ENCODE results near the gene GJB3. TPM values are rescaled to one million over a fixed set of nuclear protein-coding genes. Genes with fewer than 3 reads are reported as not detected.

Gene GJB3
- total and polyA plus RNA-seq, 2 of the 13 experiments (the other 11 are each of a cell fraction or from before 2014, with no cell fraction given) = not detected

GRCh38 chr1:34754964-34755637, 25.9 kb upstream of the GJB3 start, which contains the start of gene GJB5:
GJB5 (plus strand) TSS chr1:34755047; CDS start chr1:34757331, 2,284 bp downstream.
- peaks cover 1 to 44% of the 10 kb centered on the region in 2 experiments; a peak in 3 of 5 replicates for H3K27me3 ChIP-seq (ENCODE audit: control insufficient read depth in 1 of 2, insufficient read depth in 2 of 2, low read length in 2 of 2)
- H3K79me2 ChIP-seq (ENCODE audit: insufficient read depth, low read length) = no peaks in the 10 kb centered on the region
- no peak within 1 kb of the TSS for H3K4me2 ChIP-seq (ENCODE audit: low read depth, low read length)
- H3K4me3 ChIP-seq (replicated peaks in 1 of 3; ENCODE audit: insufficient read depth in 1 of 3, low read depth in 2 of 3, low read length in 3 of 3) = no peak within 1 kb of the TSS
- H4K20me1 ChIP-seq (ENCODE audit: insufficient read depth, low read length) = no peaks in the 10 kb centered on the region
- H3K27ac ChIP-seq (ENCODE audit: extremely low read length, insufficient read depth, low read length) = no peak within 1 kb of the TSS
- no peak within 1 kb of the TSS for H3K9ac ChIP-seq (ENCODE audit: insufficient read depth, low read depth, low read length)
- H3K9me3 ChIP-seq (ENCODE audit: low read length) = no peaks in the 10 kb centered on the region
- in situ Hi-C loops (cut with HindIII; ENCODE audit: extremely low pct_ligation_motif_present, low pct_unique_long_range_greater_than_20kb) = no loop called here
- ChIA-PET POLR2A (no interaction called here), CTCF (ENCODE audit: low intra/inter-chr PET ratio, low total read pairs) (no interaction called here)
- no TSS peak for BruUV-seq (replicated peaks)
- FAIRE-seq = no peak
- no peaks in the 10 kb centered on the region for H3K36me3 ChIP-seq (replicated peaks in 1 of 2; ENCODE audit: control insufficient read depth in 1 of 2, insufficient read depth in 2 of 2, low read length in 2 of 2)
- intact Hi-C loops (cut with micrococcal nuclease; ENCODE audit: unreplicated experiment) = no loop called here
- DNase-seq (ENCODE audit: low spot score) = no peak
- 4% methylated on average over 4 of the region's 13 CpGs for WGBS (ENCODE audit: low lambda C conversion rate)
- no peaks in the 10 kb centered on the region for H3K4me1 ChIP-seq (ENCODE audit: insufficient read depth, low read length)
- no peak within 1 kb of the TSS for H2AFZ ChIP-seq (ENCODE audit: low read length)
- ATAC-seq = no peak
- no peak for TF ChIP-seq NFE2 (CRISPR knock-in tag; IDR thresholded peaks at IDR 0.05)
- no peak for TF ChIP-seq PAF1 (CRISPR knock-in tag; IDR thresholded peaks at IDR 0.05)
- TF ChIP-seq ZNF557 (CRISPR knock-in tag; IDR thresholded peaks at IDR 0.05) = no peak
- no peak for TF ChIP-seq ZBTB39 (CRISPR knock-in tag; IDR thresholded peaks at IDR 0.05)
- TF ChIP-seq HMG20A (CRISPR knock-in tag; IDR thresholded peaks at IDR 0.05; ENCODE audit: borderline replicate concordance) = no peak
- TF ChIP-seq KAT2B (IDR thresholded peaks at IDR 0.05; ENCODE audit: borderline replicate concordance, low read depth, low read length) = no peak
- no peak for TF ChIP-seq ZNF24 (IDR thresholded peaks at IDR 0.05)
- no peak for TF ChIP-seq CBX2 (IDR thresholded peaks at IDR 0.05; ENCODE audit: low read depth, low read length)
- TF ChIP-seq CBX2 (CRISPR knock-in tag; IDR thresholded peaks at IDR 0.05; ENCODE audit: low read depth) = no peak
- TF ChIP-seq HNF1A (IDR thresholded peaks at IDR 0.05; ENCODE audit: low read depth) = no peak
- TF ChIP-seq HNF1A (CRISPR knock-in tag; IDR thresholded peaks at IDR 0.05; ENCODE audit: borderline replicate concordance) = no peak
- no peak for TF ChIP-seq TFE3 (CRISPR knock-in tag; IDR thresholded peaks at IDR 0.05)
- no peak for TF ChIP-seq FOXC1 (CRISPR knock-in tag; IDR thresholded peaks at IDR 0.05; ENCODE audit: borderline replicate concordance)
- no peak for TF ChIP-seq SMC3 (IDR thresholded peaks at IDR 0.05; ENCODE audit: low read length)
- TF ChIP-seq FOXJ3 (CRISPR knock-in tag; IDR thresholded peaks at IDR 0.05; ENCODE audit: borderline replicate concordance) = no peak
- no peak for TF ChIP-seq EZH2 (conservative IDR thresholded peaks at IDR 0.05; ENCODE audit: low read depth, low read length)
- no peak for TF ChIP-seq AKAP8 (CRISPR knock-in tag; IDR thresholded peaks at IDR 0.05)
